MM.1S (cell line): ENCODE data around the gene DMBT1.

ENCODE experiments used
- CTCF ChIP-seq: fragments of 300-600 bp; sonication (generic); IDR thresholded peaks from 2 replicates; pipeline ENCODE4 v1.5.1; 2016; ENCODE audit warnings: antibody characterized with exemption, low read length, mixed read lengths
- EZH2 ChIP-seq: fragments of 300-600 bp; sonication (generic); optimal IDR thresholded peaks from 2 replicates; pipeline ENCODE3; 2017; ENCODE audit warnings: low read depth, mild to moderate bottlenecking, antibody characterized with exemption, low read length, mixed read lengths
- EZH2phosphoT487 ChIP-seq: fragments of 300-600 bp; sonication (generic); IDR thresholded peaks from 2 replicates; pipeline ENCODE4 v1.6.1; 2018; ENCODE audit warnings: antibody characterized with exemption, low read length

GRCh38 chr10:122646511-122647382 is 86.2 kb downstream of the DMBT1 start:
- no peak for TF ChIP-seq CTCF
- TF ChIP-seq EZH2phosphoT487, result no peak
- TF ChIP-seq EZH2, result no peak
